ENCODE data around the gene MLH3. TPM values are rescaled to one million over a fixed set of nuclear protein-coding genes. Genes with fewer than 3 reads are reported as not detected.

The MLH3 gene
- polyA plus RNA-seq, 1 of the 3 experiments (the other 2 are of a cell fraction): 3.8 TPM

GRCh38 chr14:75005357-75005756, 45.9 kb downstream of the MLH3 start:
- Histone ChIP-seq H3K4me3 (ENCODE audit: low read depth in 2 of 2, low read length in 1 of 2) (no peak overlapping the region), H3K9me3 (no peaks in the 10 kb centered on the region), H3F3A (replicated peaks; ENCODE audit: insufficient read depth) (peaks cover 16% of the 10 kb centered on the region), H3K27me3 (ENCODE audit: insufficient read depth) (no peaks in the 10 kb centered on the region), H3K36me3 (replicated peaks in 1 of 2; ENCODE audit: control insufficient read depth in 1 of 2, insufficient read depth in 2 of 2, low read length in 1 of 2) (peaks cover 53 to 58% of the 10 kb centered on the region in 2 experiments), H3K27ac (ENCODE audit: low read depth in 2 of 2, low read length in 1 of 2) (no peak overlapping the region), H3K9me2 (no peaks in the 10 kb centered on the region), H3K9ac (no peak overlapping the region), H3K79me2 (ENCODE audit: insufficient read depth) (peaks cover 34% of the 10 kb centered on the region), H2AFZ (ENCODE audit: low read depth) (no peak overlapping the region), H3K4me2 (no peak overlapping the region), H4K20me1 (ENCODE audit: insufficient read depth) (no peaks in the 10 kb centered on the region), H3K4me1 (ENCODE audit: control insufficient read depth in 1 of 2, insufficient read depth in 2 of 2, low read depth in 1 of 2, low read length in 1 of 2) (peaks cover 7 to 18% of the 10 kb centered on the region in 2 experiments; a peak in 3 of 4 replicates)
- 93% methylated on average over 3 of the region's 3 CpGs for WGBS (ENCODE audit: low lambda C conversion rate)
- CTCF ChIA-PET: interaction anchor here (0.9 to 1.7 kb wide), 3 partner anchors 28 to 59 kb away, joined by 3 to 8 read pairs (median 3); no protein-coding TSS in a partner anchor
- TF ChIP-seq SMC3 (IDR thresholded peaks at IDR 0.05; ENCODE audit: low read depth, low read length): no peak
- TF ChIP-seq GATA2 (CRISPR knock-in tag; IDR thresholded peaks at IDR 0.05): no peak
- TF ChIP-seq NRF1 (IDR thresholded peaks at IDR 0.05; ENCODE audit: low read depth, low read length): no peak
- TF ChIP-seq MXI1 (IDR thresholded peaks at IDR 0.05; ENCODE audit: low read depth, low read length): no peak
- no peak for TF ChIP-seq ELF1 (IDR thresholded peaks at IDR 0.05)
- no peak for TF ChIP-seq JUND (IDR thresholded peaks at IDR 0.05)
- TF ChIP-seq POLR2AphosphoS5 (IDR thresholded peaks at IDR 0.05; ENCODE audit: low read depth, low read length): no peak
- TF ChIP-seq FOXM1 (IDR thresholded peaks at IDR 0.05; ENCODE audit: low read depth): no peak
- no peak for TF ChIP-seq EP300 (IDR thresholded peaks at IDR 0.05; ENCODE audit: borderline replicate concordance in 1 of 2, low read depth in 1 of 2, low read length in 1 of 2)
- TF ChIP-seq EZH2phosphoT487 (IDR thresholded peaks at IDR 0.05; ENCODE audit: borderline replicate concordance, low read depth): no peak
- TF ChIP-seq USF2 (IDR thresholded peaks at IDR 0.05; ENCODE audit: borderline replicate concordance, low read depth, low read length): no peak
- no peak for TF ChIP-seq RXRA (IDR thresholded peaks at IDR 0.05; ENCODE audit: borderline replicate concordance, low read depth)
- TF ChIP-seq RFX5 (IDR thresholded peaks at IDR 0.05; ENCODE audit: low read length): no peak
- TF ChIP-seq FOSL2 (IDR thresholded peaks at IDR 0.05; ENCODE audit: borderline replicate concordance, low read depth): no peak
- POLR2A ChIA-PET: no interaction called here
- DNase-seq: no peak

- Histone ChIP-seq H3K4me3 (ENCODE audit: low read depth in 2 of 2, low read length in 1 of 2) (peak overlapping the region; percentile 86 to 96), H3F3A (replicated peaks; ENCODE audit: insufficient read depth) (peaks cover 11% of the 10 kb centered on the region), H3K36me3 (replicated peaks in 1 of 2; ENCODE audit: control insufficient read depth in 1 of 2, insufficient read depth in 2 of 2, low read length in 1 of 2) (peaks cover 36 to 38% of the 10 kb centered on the region in 2 experiments), H3K27me3 (ENCODE audit: insufficient read depth) (no peaks in the 10 kb centered on the region), H3K27ac (ENCODE audit: low read depth in 2 of 2, low read length in 1 of 2) (peak overlapping the region; percentile 59 to 87; a peak in 3 of 4 replicates), H4K20me1 (ENCODE audit: insufficient read depth) (no peaks in the 10 kb centered on the region), H3K9ac (peak overlapping the region; percentile 77), H3K4me1 (ENCODE audit: control insufficient read depth in 1 of 2, insufficient read depth in 2 of 2, low read depth in 1 of 2, low read length in 1 of 2) (peaks cover 7 to 18% of the 10 kb centered on the region in 2 experiments; a peak in 3 of 4 replicates), H3K79me2 (ENCODE audit: insufficient read depth) (peaks cover 34% of the 10 kb centered on the region), H3K9me2 (no peaks in the 10 kb centered on the region), H3K4me2 (peak overlapping the region; percentile 93), H2AFZ (ENCODE audit: low read depth) (peak overlapping the region; percentile 70; the same call in 1 of the 2 replicates), H3K9me3 (no peaks in the 10 kb centered on the region)
- no peak for DNase-seq
- WGBS (ENCODE audit: low lambda C conversion rate): 2% methylated on average over 15 of the region's 18 CpGs
- ChIA-PET POLR2A (interaction anchor here (0.6 to 1.2 kb wide), 4 partner anchors 11 to 68 kb away, joined by 3 to 5 read pairs (median 4); partner anchors contain the start of gene PGF), CTCF (interaction anchor here (0.6 to 5.6 kb wide), 13 partner anchors 10 to 501 kb away, joined by 3 to 44 read pairs (median 5); no protein-coding TSS in a partner anchor)
- TF ChIP-seq SMC3 (IDR thresholded peaks at IDR 0.05; ENCODE audit: low read depth, low read length): no peak
- no peak for TF ChIP-seq TEAD4 (IDR thresholded peaks at IDR 0.05; ENCODE audit: borderline replicate concordance, insufficient read depth)
- TF ChIP-seq FOXJ3 (CRISPR knock-in tag; IDR thresholded peaks at IDR 0.05): no peak
- TF ChIP-seq FOSL2 (IDR thresholded peaks at IDR 0.05; ENCODE audit: borderline replicate concordance, low read depth): no peak
- no peak for TF ChIP-seq MEF2A (IDR thresholded peaks at IDR 0.05; ENCODE audit: borderline replicate concordance, low read depth)
- TF ChIP-seq SIN3A (IDR thresholded peaks at IDR 0.05; ENCODE audit: borderline replicate concordance, low read depth, low read length): no peak
- no peak for TF ChIP-seq TAF1 (IDR thresholded peaks at IDR 0.05; ENCODE audit: borderline replicate concordance, low read depth, low read length)
- TF ChIP-seq YY1 (IDR thresholded peaks at IDR 0.05; ENCODE audit: low read depth): no peak
- TF ChIP-seq, protein P1, sequence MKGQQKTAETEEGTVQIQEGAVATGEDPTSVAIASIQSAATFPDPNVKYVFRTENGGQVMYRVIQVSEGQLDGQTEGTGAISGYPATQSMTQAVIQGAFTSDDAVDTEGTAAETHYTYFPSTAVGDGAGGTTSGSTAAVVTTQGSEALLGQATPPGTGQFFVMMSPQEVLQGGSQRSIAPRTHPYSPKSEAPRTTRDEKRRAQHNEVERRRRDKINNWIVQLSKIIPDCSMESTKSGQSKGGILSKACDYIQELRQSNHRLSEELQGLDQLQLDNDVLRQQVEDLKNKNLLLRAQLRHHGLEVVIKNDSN (IDR thresholded peaks at IDR 0.05; ENCODE audit: borderline replicate concordance, low read depth): no peak
- TF ChIP-seq ELF1 (IDR thresholded peaks at IDR 0.05): no peak
- TF ChIP-seq, protein P2, sequence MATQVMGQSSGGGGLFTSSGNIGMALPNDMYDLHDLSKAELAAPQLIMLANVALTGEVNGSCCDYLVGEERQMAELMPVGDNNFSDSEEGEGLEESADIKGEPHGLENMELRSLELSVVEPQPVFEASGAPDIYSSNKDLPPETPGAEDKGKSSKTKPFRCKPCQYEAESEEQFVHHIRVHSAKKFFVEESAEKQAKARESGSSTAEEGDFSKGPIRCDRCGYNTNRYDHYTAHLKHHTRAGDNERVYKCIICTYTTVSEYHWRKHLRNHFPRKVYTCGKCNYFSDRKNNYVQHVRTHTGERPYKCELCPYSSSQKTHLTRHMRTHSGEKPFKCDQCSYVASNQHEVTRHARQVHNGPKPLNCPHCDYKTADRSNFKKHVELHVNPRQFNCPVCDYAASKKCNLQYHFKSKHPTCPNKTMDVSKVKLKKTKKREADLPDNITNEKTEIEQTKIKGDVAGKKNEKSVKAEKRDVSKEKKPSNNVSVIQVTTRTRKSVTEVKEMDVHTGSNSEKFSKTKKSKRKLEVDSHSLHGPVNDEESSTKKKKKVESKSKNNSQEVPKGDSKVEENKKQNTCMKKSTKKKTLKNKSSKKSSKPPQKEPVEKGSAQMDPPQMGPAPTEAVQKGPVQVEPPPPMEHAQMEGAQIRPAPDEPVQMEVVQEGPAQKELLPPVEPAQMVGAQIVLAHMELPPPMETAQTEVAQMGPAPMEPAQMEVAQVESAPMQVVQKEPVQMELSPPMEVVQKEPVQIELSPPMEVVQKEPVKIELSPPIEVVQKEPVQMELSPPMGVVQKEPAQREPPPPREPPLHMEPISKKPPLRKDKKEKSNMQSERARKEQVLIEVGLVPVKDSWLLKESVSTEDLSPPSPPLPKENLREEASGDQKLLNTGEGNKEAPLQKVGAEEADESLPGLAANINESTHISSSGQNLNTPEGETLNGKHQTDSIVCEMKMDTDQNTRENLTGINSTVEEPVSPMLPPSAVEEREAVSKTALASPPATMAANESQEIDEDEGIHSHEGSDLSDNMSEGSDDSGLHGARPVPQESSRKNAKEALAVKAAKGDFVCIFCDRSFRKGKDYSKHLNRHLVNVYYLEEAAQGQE (IDR thresholded peaks at IDR 0.05; ENCODE audit: low read depth, low read length): no peak
Measured at GRCh38 chr14:75003250-75004027, 47.8 kb downstream of the MLH3 start.

Measured in SK-N-SH (cell line).